Astrocyte of the cerebellum (primary cell): ENCODE results near the gene LTB4R.

Experiments
- DNase-seq: peaks from one replicate; pipeline ENCODE4 v3.0.0-alpha.2; 2011; ENCODE audit warnings: low read depth
- H3K4me3 ChIP-seq: 2 replicates; pipeline ENCODE4 v1.5.1; 2011; ENCODE audit warnings: mild to moderate bottlenecking, low read depth, low read length, moderate library complexity
- CTCF ChIP-seq: IDR thresholded peaks from 2 replicates; pipeline ENCODE4 v1.5.1; 2012; ENCODE audit warnings: low read length, low read depth, moderate library complexity, mild to moderate bottlenecking; ENCODE audit errors: missing control alignments
- in situ Hi-C: cut with HindIII; loops from 2 replicates; pipeline ENCODE4 v1.10.0; 2017; ENCODE audit warnings: low sequenced_read_pairs

LTB4R gene

DNA sequence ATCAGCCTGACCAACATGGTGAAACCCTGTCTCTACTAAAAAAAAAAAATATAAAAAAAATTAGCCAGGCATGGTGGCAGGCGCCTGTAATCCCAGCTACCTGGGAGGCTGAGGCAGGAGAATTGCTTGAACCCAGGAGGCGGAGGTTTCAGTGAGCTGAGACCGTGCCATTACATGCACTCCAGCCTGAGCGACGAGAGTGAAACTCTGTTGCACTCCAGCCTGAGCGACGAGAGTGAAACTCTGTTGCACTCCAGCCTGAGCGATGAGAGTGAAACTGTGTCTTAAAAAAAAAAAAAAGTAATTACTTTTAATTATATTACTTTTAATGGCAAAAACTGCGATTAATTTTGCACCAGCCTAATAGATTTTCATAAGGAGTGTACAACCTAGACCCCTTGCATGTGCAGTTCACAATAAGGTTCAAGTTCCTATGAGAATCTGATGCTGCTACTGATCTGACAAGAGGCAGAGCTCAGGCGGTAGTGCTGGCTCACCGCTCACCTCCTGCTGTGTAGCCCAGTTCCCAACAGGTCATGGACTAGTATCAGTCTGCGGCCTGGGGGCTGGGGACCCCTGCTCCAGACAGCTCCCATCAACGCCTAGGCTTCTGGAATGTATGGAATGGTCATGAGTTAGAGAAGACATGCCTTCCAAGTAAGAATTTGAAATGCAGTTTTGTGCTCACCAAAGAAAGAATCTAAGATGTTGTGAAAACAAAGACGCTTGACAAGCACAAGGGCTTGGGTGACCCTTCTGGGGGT lies 10.1 kb downstream of the LTB4R start:
- no peak for DNase-seq
- in situ Hi-C loops, result loop anchor here (5.0 kb wide), 1 partner anchor 116 kb away; no protein-coding TSS in a partner anchor
- TF ChIP-seq CTCF, result no peak
- no peak overlapping the region for H3K4me3 ChIP-seq

- in situ Hi-C loops, result loop anchor here (5.0 kb wide), 1 partner anchor 115 kb away; no protein-coding TSS in a partner anchor
- DNase-seq, result no peak
- H3K4me3 ChIP-seq, result no peak overlapping the region
- TF ChIP-seq CTCF, result no peak
These were observed 11.4 kb downstream of the LTB4R start for GRCh38 chr14:24322672-24323071.

- in situ Hi-C loops, result loop anchor here (5.0 kb wide), 1 partner anchor 114 kb away; no protein-coding TSS in a partner anchor
- H3K4me3 ChIP-seq, result no peak overlapping the region
- no peak for TF ChIP-seq CTCF
- no peak for DNase-seq
These were observed 12.0 kb downstream of the LTB4R start for GRCh38 chr14:24323341-24323740.

- in situ Hi-C loops, result loop anchor here (5.0 kb wide), 1 partner anchor 113 kb away; no protein-coding TSS in a partner anchor
- no peak overlapping the region for H3K4me3 ChIP-seq
- DNase-seq, result no peak
- no peak for TF ChIP-seq CTCF
These were observed 12.7 kb downstream of the LTB4R start for GRCh38 chr14:24324024-24324423.

- no peak overlapping the region for H3K4me3 ChIP-seq
- TF ChIP-seq CTCF, result no peak
- in situ Hi-C loops, result no loop called here
- DNase-seq, result no peak
These were observed 13.8 kb downstream of the LTB4R start for GRCh38 chr14:24325041-24325530.

DNA sequence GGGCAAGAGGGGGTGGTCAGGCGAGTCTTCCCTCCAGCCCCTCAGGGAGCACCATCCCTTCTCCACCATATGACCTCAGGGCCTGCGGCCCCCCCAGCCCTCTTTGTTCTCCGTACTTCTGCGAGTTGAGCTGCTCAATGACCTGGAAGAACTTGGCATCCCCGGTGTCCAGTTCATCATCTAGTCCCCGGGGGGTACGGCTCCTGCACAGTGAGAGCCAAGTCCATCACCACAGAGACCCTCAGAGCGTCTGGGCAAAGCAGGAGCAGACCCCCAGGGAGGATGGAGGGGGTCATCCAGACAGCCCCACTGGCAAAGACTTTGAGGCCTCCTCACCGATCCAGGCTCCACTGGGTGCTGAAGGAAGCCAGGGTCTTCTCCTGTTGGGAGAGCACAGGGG lies 14.7 kb downstream of the LTB4R start:
- H3K4me3 ChIP-seq, result no peak overlapping the region
- no peak for DNase-seq
- no peak for TF ChIP-seq CTCF
- in situ Hi-C loops, result no loop called here
